ENCODE results near the gene ANO1. TPM values are rescaled to one million over a fixed set of nuclear protein-coding genes. Genes with fewer than 3 reads are reported as not detected.

ANO1 gene
- total RNA-seq, 1 donor from 2014 or later: not detected

GRCh38 chr11:70113801-70114200 is 35.7 kb downstream of the ANO1 start:
- DNase-seq (ENCODE audit: low read depth in 2 of 2): no peak

GRCh38 chr11:70115778-70116177 is 37.7 kb downstream of the ANO1 start:
- DNase-seq (ENCODE audit: low read depth in 2 of 2): no peak

GRCh38 chr11:70116386-70117065 is 38.4 kb downstream of the ANO1 start:
- no peak for DNase-seq (ENCODE audit: low read depth in 2 of 2)

DNA sequence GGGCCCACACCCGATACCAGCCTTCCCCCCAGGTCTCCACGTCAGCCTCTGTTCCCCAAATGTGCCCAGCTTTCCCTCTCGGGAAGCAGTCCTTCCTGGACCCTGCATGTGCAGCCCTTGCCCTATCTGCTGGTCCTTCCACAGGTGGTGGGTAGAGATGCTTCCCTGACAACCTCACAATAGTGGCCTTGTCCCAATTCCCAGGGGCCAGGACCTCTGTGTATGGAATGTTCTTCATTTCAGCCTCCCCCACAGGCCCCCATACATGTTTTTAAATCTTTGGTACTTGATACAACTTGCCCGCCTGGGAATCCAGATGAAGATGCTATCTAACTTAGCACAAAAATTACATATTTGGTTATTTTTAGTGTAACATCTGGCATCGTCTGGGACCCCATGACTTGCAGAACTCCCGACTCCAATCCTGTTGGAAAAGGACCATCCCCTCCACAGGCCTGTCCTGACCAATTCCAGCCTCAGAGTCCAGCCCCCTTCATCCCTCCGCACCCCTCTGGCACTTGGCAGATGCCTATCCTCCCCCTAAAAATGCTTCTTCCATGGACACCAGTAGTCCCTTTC is 39.5 kb downstream of the ANO1 start:
- no peak for DNase-seq (ENCODE audit: low read depth in 2 of 2)

GRCh38 chr11:70118642-70119041 is 40.5 kb downstream of the ANO1 start:
- no peak for DNase-seq (ENCODE audit: low read depth in 2 of 2)

DNA sequence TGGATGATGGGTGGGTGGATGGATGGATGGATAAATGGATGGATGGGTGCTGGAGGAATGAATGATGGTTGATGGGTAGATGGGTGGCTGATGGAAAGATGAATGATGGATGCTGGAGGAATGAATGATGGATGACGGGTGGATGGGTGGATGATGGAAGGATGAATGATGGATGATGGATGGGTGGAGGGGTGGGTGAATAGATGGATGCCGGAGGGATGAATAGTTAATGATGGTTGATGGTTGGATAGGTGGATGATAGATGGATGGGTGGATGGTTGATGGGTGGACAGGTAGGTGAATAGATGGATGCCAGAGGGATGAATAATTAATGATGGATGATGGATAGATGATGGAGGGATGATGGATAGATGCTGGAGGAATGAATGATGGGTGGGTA is 41.4 kb downstream of the ANO1 start:
- DNase-seq (ENCODE audit: low read depth in 2 of 2): no peak

- no peak for DNase-seq (ENCODE audit: low read depth in 2 of 2)
Observed at GRCh38 chr11:70120674-70121073, 42.6 kb downstream of the ANO1 start.

DNA sequence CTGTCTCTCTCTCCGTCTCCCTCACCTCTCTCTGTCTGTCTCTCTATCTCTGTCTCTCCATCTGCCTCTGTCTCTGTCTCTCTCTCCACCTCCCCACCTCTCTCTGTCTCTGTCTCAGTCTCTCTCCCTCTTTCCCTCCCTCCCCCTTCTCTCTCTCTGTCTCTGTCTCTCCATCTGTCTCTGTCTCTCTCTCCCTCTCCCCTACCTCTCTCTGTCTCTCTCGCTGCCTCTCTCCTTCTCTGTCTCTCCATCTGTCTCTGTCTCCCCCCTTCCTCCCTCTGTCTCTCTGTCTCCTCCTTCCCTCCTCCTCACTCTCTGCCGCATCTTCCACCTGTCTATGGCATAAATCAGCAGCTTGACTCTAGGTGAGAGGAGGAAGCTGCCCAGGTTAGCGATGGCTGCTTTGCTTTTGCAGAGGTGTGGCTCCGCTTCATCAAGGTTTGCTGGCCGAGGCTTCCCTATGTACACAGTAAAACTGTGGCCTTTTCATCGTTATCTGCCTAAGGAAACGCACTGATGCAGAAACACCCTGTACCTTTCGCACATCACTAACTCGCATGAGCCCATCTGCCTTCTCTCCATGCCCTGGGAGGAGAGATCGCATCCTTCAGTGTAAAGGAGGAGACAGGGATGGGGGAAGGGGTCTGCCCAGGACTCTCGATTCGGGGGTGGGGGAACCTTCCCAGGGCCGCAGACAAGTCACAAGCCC is 44.5 kb downstream of the ANO1 start:
- DNase-seq (ENCODE audit: low read depth in 2 of 2): no peak

DNA sequence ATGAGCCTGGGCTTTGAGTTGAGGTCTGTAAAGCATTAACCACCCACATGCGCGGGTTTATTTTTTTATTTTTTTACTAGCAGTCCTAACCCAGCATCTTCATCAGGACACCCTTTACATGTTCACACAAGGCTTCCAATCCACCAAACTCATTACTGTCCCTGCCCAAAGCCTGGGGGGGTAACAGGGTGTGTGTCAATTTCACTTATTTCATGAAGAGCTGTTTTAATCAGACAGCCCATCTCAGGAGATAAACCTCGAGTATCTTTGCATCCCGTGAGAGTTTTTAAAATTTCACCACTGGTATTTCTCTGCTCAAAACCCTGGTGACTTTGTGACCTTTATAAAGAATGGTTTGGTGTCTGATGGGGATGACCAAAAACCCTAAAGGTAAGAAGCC is 45.6 kb downstream of the ANO1 start:
- no peak for DNase-seq (ENCODE audit: low read depth in 2 of 2)

GRCh38 chr11:70124321-70125000 is 46.3 kb downstream of the ANO1 start:
- no peak for DNase-seq (ENCODE audit: low read depth in 2 of 2)

DNA sequence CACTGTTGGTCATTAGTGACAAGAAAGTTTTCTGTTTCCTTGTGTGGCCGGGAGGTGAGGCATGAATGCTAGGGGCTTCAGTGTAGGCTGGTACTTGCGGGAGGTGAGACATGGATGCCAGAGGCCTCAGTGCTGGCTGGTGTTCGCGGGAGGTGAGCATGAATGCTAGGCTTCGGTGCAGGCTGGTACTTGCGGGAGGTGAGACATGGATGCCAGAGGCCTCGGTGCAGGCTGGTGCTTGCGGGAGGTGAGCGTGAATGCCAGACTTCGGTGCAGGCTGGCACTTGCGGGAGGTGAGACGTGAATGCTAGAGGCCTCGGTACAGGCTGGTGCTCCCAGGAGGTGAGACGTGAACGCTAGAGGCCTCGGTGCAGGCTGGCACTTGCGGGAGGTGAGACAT is 48.4 kb downstream of the ANO1 start:
- no peak for DNase-seq (ENCODE audit: low read depth in 2 of 2)

DNA sequence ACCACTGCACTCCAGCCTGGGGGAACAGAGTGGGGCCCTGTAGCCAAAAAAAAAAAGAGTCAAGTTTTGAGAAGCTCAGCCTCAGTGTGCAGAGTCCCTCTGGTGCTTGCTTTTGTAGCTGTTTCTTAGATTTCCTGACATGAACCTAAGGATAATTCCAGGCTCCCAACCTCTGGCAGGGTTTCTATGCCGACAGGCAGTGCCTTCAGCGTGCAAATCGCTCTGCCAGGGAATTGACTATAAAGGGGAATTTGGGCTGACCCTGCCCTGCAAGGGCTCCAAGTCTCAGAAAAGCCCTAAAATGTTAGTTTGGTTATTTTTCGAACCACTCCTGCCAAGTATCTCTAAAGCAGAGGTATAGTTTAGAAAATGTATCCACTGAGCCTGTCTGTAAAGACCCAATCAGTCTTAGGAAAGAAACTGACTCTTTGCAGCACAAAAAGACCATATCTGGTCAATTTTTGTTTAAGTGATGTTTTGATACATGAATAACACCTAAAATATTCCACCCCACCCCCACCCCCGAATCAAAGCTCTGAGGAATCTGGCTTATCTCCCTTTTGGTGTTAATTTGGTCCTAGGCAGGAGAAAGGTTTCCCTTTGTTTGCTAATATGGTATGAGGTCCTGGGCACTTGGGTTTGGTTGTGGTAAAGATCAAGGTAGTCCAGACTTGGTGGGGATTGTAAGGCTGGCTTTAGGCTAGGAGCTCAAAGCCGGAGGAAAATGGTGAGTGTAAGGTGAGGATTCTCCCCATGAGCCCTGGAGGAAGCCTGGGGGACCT is 49.7 kb downstream of the ANO1 start:
- DNase-seq (ENCODE audit: low read depth in 2 of 2): no peak

GRCh38 chr11:70128435-70128906 is 50.4 kb downstream of the ANO1 start:
- peak; percentile 29 to 44 for DNase-seq (ENCODE audit: low read depth in 2 of 2)

DNA sequence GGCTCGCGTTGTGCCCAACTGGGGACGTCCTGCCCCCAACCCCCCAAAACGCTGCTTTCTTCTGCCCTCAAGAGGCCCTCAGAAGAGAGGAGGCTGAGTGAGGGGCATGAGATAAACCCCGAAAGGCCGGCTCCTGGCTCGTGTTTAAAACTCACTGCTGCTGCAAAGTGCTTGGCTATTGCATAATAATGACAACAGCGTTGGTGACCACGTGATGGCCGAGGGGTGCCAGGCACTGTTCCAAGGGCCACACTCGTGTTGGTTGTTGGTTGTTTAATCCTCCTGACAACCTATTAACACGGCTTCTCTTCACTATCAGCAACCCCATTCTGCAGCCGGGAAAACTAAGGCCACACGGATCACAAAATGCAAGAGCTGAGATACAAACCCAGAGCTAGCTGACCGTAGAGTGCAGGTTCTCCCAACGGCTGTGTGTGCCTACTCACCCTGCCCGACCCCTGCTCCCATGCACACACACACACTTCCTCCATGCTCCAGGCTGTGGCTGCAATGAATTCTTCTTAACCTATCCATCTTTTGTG is 51.0 kb downstream of the ANO1 start:
- DNase-seq (ENCODE audit: low read depth in 2 of 2): no peak

DNA sequence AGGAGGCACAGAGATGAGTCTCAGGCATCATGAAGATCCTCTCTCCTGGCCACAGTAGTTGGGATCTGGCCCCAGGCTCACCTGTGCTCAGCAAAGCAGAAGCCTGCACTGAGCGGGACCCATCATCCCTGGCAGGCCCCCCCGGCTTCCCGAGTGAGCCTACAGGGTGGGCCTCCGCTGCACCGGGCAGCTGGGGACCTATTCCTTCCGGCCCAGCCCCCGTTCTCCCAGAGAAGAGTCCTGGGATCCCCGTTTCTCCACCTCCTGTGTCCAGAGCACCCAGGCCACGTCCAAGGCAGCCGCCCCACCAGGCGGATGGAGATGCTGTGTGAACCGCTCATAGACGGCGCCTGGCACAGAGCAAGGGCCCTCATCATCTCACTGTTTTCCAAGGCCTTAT is 52.5 kb downstream of the ANO1 start:
- no peak for DNase-seq (ENCODE audit: low read depth in 2 of 2)

GRCh38 chr11:70131606-70132190 is 53.6 kb downstream of the ANO1 start:
- no peak for DNase-seq (ENCODE audit: low read depth in 2 of 2)

- DNase-seq (ENCODE audit: low read depth in 2 of 2): no peak
Observed at GRCh38 chr11:70132641-70133040, 54.5 kb downstream of the ANO1 start.

DNA sequence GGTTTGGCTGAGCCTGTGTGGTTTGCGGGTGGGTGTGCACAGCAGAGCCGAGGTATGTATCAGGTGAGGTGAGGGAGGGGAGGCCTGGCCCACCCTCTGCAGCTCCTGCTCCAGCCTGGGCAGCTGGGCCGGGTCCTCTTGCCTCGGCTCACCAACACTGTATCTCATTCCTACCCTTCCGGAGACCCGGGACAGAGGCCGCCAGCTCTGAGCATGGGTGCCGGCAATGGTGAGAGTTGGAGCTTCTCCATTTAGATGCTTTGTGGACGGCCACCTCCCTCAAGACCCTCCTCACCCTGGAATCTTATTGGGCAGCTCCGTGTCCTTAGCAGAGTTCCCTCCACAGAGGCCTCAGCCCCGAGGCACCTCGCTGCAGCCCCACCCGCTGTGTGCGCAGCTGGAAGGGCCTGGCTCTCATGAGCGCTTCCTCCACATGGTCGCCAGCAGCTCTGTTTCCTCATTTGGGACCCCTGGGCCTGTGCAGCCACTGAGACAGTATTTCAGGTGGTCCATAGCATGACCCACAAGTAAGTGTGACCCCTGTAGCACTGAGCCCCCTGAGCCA is 55.7 kb downstream of the ANO1 start:
- DNase-seq (ENCODE audit: low read depth in 2 of 2): no peak

- DNase-seq (ENCODE audit: low read depth in 2 of 2): no peak
Observed at GRCh38 chr11:70134490-70134889, 56.4 kb downstream of the ANO1 start.

- no peak for DNase-seq (ENCODE audit: low read depth in 2 of 2)
Observed at GRCh38 chr11:70135142-70135541, 57.0 kb downstream of the ANO1 start.
